H9 (cell line): ENCODE measurements around the gene FNDC8. TPM values are rescaled to one million over a fixed set of nuclear protein-coding genes. Genes with fewer than 3 reads are reported as not detected.
"Not testable (repeated sequence)": the region's sequence is repeated elsewhere in the genome, so short reads cannot be mapped to it uniquely, and the experiment has no call there.

ENCODE experiments used
- DNase-seq: peaks from one replicate; pipeline ENCODE4 v3.0.0-alpha.2; 2017
- H2AFZ ChIP-seq: one replicate; pipeline ENCODE4 v1.6.1; 2013; ENCODE audit warnings: mild to moderate bottlenecking, low read length, control low read depth, moderate library complexity
- H2AK5ac ChIP-seq: 2 replicates; pipeline ENCODE4 v1.6.1; 2013; ENCODE audit warnings: low read length, control low read depth, mixed read lengths; ENCODE audit not compliant: insufficient read length
- H2BK120ac ChIP-seq: one replicate; pipeline ENCODE4 v1.6.1; 2013; ENCODE audit warnings: low read depth, mild to moderate bottlenecking, low read length, control low read depth, inconsistent platforms; ENCODE audit not compliant: poor library complexity, severe bottlenecking
- H2BK12ac ChIP-seq: 2 replicates; pipeline ENCODE4 v1.6.1; 2013; ENCODE audit warnings: low read length, control low read depth, mixed read lengths, low read depth; ENCODE audit not compliant: insufficient read length
- H2BK15ac ChIP-seq: 2 replicates; pipeline ENCODE4 v1.6.1; 2013; ENCODE audit warnings: low read depth, low read length, control low read depth
- H2BK20ac ChIP-seq: one replicate; pipeline ENCODE4 v1.6.1; 2013; ENCODE audit warnings: low read depth, mild to moderate bottlenecking, low read length, control low read depth, inconsistent platforms; ENCODE audit not compliant: poor library complexity, severe bottlenecking
- H2BK5ac ChIP-seq: 2 replicates; pipeline ENCODE4 v1.6.1; 2013; ENCODE audit warnings: low read length, control low read depth, mixed read lengths; ENCODE audit not compliant: insufficient read length
- H3K14ac ChIP-seq: 2 replicates; pipeline ENCODE4 v1.6.1; 2013; ENCODE audit warnings: low read length, control low read depth; ENCODE audit not compliant: insufficient read depth
- H3K18ac ChIP-seq: 2 replicates; pipeline ENCODE4 v1.6.1; 2013; ENCODE audit warnings: low read depth, mild to moderate bottlenecking, mixed read lengths, low read length, control low read depth; ENCODE audit not compliant: insufficient read length
- H3K23ac ChIP-seq: 2 replicates; pipeline ENCODE4 v1.6.1; 2013; ENCODE audit warnings: low read length, control low read depth, mixed read lengths, low read depth; ENCODE audit not compliant: insufficient read length
- H3K23me2 ChIP-seq: 2 replicates; pipeline ENCODE4 v1.6.1; 2013; ENCODE audit warnings: low read depth, mild to moderate bottlenecking, mixed read lengths, low read length, control low read depth; ENCODE audit not compliant: insufficient read length, poor library complexity, severe bottlenecking
- H3K27ac ChIP-seq: 2 replicates; pipeline ENCODE4 v1.5.1; 2013; ENCODE audit warnings: low read length, control low read depth, mixed read lengths, low read depth; ENCODE audit not compliant: insufficient read length
- H3K27me3 ChIP-seq: 2 replicates; pipeline ENCODE4 v1.6.1; 2013; ENCODE audit warnings: low read length, control low read depth, inconsistent platforms; ENCODE audit not compliant: insufficient read depth
- H3K4ac ChIP-seq: 2 replicates; pipeline ENCODE4 v1.6.1; 2013; ENCODE audit warnings: low read depth, mild to moderate bottlenecking, control low read depth, inconsistent platforms, low read length, moderate library complexity
- H3K4me1 ChIP-seq: 2 replicates; pipeline ENCODE4 v1.6.1; 2013; ENCODE audit warnings: low read length, control low read depth, inconsistent platforms; ENCODE audit not compliant: insufficient read depth
- H3K4me2 ChIP-seq: 2 replicates; pipeline ENCODE4 v1.6.1; 2013; ENCODE audit warnings: low read length, control low read depth, mixed read lengths; ENCODE audit not compliant: insufficient read length, insufficient read depth
- H3K56ac ChIP-seq: 2 replicates; pipeline ENCODE4 v1.6.1; 2013; ENCODE audit warnings: low read depth, mild to moderate bottlenecking, mixed read lengths, low read length, control low read depth; ENCODE audit not compliant: insufficient read length
- H3K79me1 ChIP-seq: 2 replicates; pipeline ENCODE4 v1.6.1; 2013; ENCODE audit warnings: low read depth, mild to moderate bottlenecking, moderate library complexity, low read length, control low read depth, inconsistent platforms; ENCODE audit not compliant: insufficient read depth, poor library complexity, severe bottlenecking
- H3K79me2 ChIP-seq: 2 replicates; pipeline ENCODE4 v1.6.1; 2013; ENCODE audit warnings: low read length, control low read depth, inconsistent platforms; ENCODE audit not compliant: insufficient read depth
- H3K9ac ChIP-seq: 2 replicates; pipeline ENCODE4 v1.6.1; 2013; ENCODE audit warnings: low read length, control low read depth, mixed read lengths; ENCODE audit not compliant: insufficient read length; ENCODE audit errors: extremely low read depth
- H3K9me3 ChIP-seq: one replicate; pipeline ENCODE4 v1.6.1; 2013; ENCODE audit warnings: low read depth, low read length, inconsistent platforms; ENCODE audit not compliant: control insufficient read depth
- H3T11ph ChIP-seq: one replicate; pipeline ENCODE4 v1.6.1; 2013; ENCODE audit warnings: mild to moderate bottlenecking, low read length, control low read depth, inconsistent platforms
- H4K20me1 ChIP-seq: one replicate; pipeline ENCODE4 v1.6.1; 2013; ENCODE audit not compliant: control insufficient read depth, insufficient read length, insufficient read depth
- H4K5ac ChIP-seq: 2 replicates; pipeline ENCODE4 v1.6.1; 2013; ENCODE audit warnings: low read depth, mild to moderate bottlenecking, mixed read lengths, low read length, control low read depth; ENCODE audit not compliant: insufficient read length
- H4K8ac ChIP-seq: replicated peaks from 2 replicates; pipeline ENCODE4 v1.6.1; 2013; ENCODE audit warnings: low read length, control low read depth, mixed read lengths, low read depth; ENCODE audit not compliant: insufficient read length
- H4K91ac ChIP-seq: 2 replicates; pipeline ENCODE4 v1.6.1; 2013; ENCODE audit warnings: low read depth, mild to moderate bottlenecking, moderate library complexity, mixed read lengths, low read length, control low read depth; ENCODE audit not compliant: insufficient read length
- H3K27ac Mint-ChIP-seq, 3 experiments: 2 replicates in 2 of 3; 3 replicates in 1 of 3; pipeline ENCODE4 v1.8.0; 2020 to 2021; ENCODE audit warnings: mixed read lengths in 3 of 3, mild to moderate bottlenecking in 1 of 3, moderate library complexity in 1 of 3
- H3K27me3 Mint-ChIP-seq: 2 replicates; pipeline ENCODE4 v1.8.0; 2021; ENCODE audit warnings: low read depth, mild to moderate bottlenecking, moderate library complexity, mixed read lengths
- H3K36me3 Mint-ChIP-seq, 3 experiments: 2 replicates in 2 of 3; 3 replicates in 1 of 3; pipeline ENCODE4 v1.8.0; 2020 to 2021; ENCODE audit warnings: low read depth in 3 of 3, mixed read lengths in 3 of 3; ENCODE audit not compliant: insufficient read depth in 1 of 3
- H3K4me1 Mint-ChIP-seq, 2 experiments: 2 replicates each; pipeline ENCODE4 v1.8.0; 2020; ENCODE audit warnings: mixed read lengths in 2 of 2
- H3K4me3 Mint-ChIP-seq, 2 experiments: 2 replicates in 1 of 2; 3 replicates in 1 of 2; pipeline ENCODE4 v1.8.0; 2020 to 2021; ENCODE audit warnings: mild to moderate bottlenecking in 2 of 2, mixed read lengths in 2 of 2, moderate library complexity in 1 of 2
- H3K9me3 Mint-ChIP-seq, 2 experiments: 2 replicates in 1 of 2; 3 replicates in 1 of 2; pipeline ENCODE4 v1.8.0; 2020; ENCODE audit warnings: mild to moderate bottlenecking in 2 of 2, mixed read lengths in 2 of 2, moderate library complexity in 1 of 2
- CTCF ChIP-seq: fragments of 200-600 bp; sonication (generic); conservative IDR thresholded peaks from 3 replicates; pipeline ENCODE4 v1.8.0; 2021; ENCODE audit warnings: antibody characterized with exemption, mild to moderate bottlenecking
- WGBS: extraction: QIAGEN DNeasy Blood & Tissue Kit; methylation state at CpG from one replicate; pipeline ENCODE4 v1.1.7; 2013; ENCODE audit warnings: missing lambda C conversion rate, low lambda C conversion rate, mixed read lengths; ENCODE audit not compliant: insufficient read length; ENCODE audit errors: extremely low coverage; 5-methylcytosine and 5-hydroxymethylcytosine counted together
- total RNA-seq: library from RNA; stranded (reverse); gene quantifications from 2 replicates; pipeline ENCODE4 v1.2.1, GENCODE V29; 2021

The FNDC8 gene
- total RNA-seq, 1 experiment from 2014 or later, result not detected

GRCh38 chr17:35171834-35172233 lies 50.4 kb downstream of the FNDC8 start:
- H3T11ph ChIP-seq, result no peak overlapping the region
- no peaks in the 10 kb centered on the region for H3K79me2 ChIP-seq
- H4K5ac ChIP-seq, result no peak overlapping the region
- no peak overlapping the region for H3K27ac ChIP-seq
- no peaks in the 10 kb centered on the region for H4K20me1 ChIP-seq
- H2BK15ac ChIP-seq, result no peak overlapping the region
- no peaks in the 10 kb centered on the region; a peak in 1 of 7 replicates for H3K36me3 Mint-ChIP-seq
- no peak overlapping the region for H3K9ac ChIP-seq
- TF ChIP-seq CTCF, result no peak
- no peak overlapping the region for H3K4me2 ChIP-seq
- H3K4ac ChIP-seq, result no peak overlapping the region
- no peak overlapping the region for H2AFZ ChIP-seq
- H2AK5ac ChIP-seq, result no peak overlapping the region
- no peak overlapping the region for H3K14ac ChIP-seq
- no peak overlapping the region for H2BK12ac ChIP-seq
- H3K56ac ChIP-seq, result no peak overlapping the region
- no peaks in the 10 kb centered on the region for H3K9me3 Mint-ChIP-seq
- no peak overlapping the region for H3K4me3 Mint-ChIP-seq
- peaks cover 6% of the 10 kb centered on the region for H3K27me3 Mint-ChIP-seq
- H3K27ac Mint-ChIP-seq, result no peak overlapping the region
- no peaks in the 10 kb centered on the region for H3K27me3 ChIP-seq
- no peak overlapping the region for H2BK20ac ChIP-seq
- no peaks in the 10 kb centered on the region for H3K4me1 Mint-ChIP-seq
- no peaks in the 10 kb centered on the region for H3K9me3 ChIP-seq
- no peak overlapping the region for H3K18ac ChIP-seq
- DNase-seq, result no peak
- no peak overlapping the region for H3K23ac ChIP-seq
- no peak overlapping the region for H4K91ac ChIP-seq
- no peak overlapping the region for H4K8ac ChIP-seq
- no CpG with 5 or more reads among the region's 2 CpGs for WGBS
- no peaks in the 10 kb centered on the region for H3K4me1 ChIP-seq
- H2BK5ac ChIP-seq, result no peak overlapping the region
- H3K79me1 ChIP-seq, result no peaks in the 10 kb centered on the region
- H3K23me2 ChIP-seq, result no peaks in the 10 kb centered on the region
- H2BK120ac ChIP-seq, result no peak overlapping the region

GRCh38 chr17:35172321-35172720 lies 50.9 kb downstream of the FNDC8 start:
- H3K27me3 ChIP-seq, H3K9me3 Mint-ChIP-seq, H4K20me1 ChIP-seq, H4K8ac ChIP-seq, H3K36me3 Mint-ChIP-seq, H3K9me3 ChIP-seq, H2AK5ac ChIP-seq, H4K5ac ChIP-seq, H3K18ac ChIP-seq, H3K23me2 ChIP-seq, H3K4me1 ChIP-seq, H4K91ac ChIP-seq, DNase-seq, H3K23ac ChIP-seq, H3K56ac ChIP-seq, H3K27ac Mint-ChIP-seq, H2BK5ac ChIP-seq, H3K9ac ChIP-seq, H3K79me1 ChIP-seq, H3K27me3 Mint-ChIP-seq, H3K4me1 Mint-ChIP-seq, H3K4me3 Mint-ChIP-seq, H3T11ph ChIP-seq, H3K14ac ChIP-seq, H3K4me2 ChIP-seq, H2BK20ac ChIP-seq, H2AFZ ChIP-seq, H3K4ac ChIP-seq, H2BK15ac ChIP-seq, H2BK12ac ChIP-seq, H3K79me2 ChIP-seq, H3K27ac ChIP-seq, H2BK120ac ChIP-seq: not testable (repeated sequence)
- no CpG with 5 or more reads among the region's 3 CpGs for WGBS
